ENCODE results near the gene MMUT. TPM values are rescaled to one million over a fixed set of nuclear protein-coding genes. Genes with fewer than 3 reads are reported as not detected.

MMUT gene
- total RNA-seq (2022; extraction: Qiagen RNA extraction): 5.4 to 8.3 TPM (median 6.6 TPM) in 5 replicates

GRCh38 chr6:49462927-49463611, at the start of gene MMUT, which contains the start of gene CENPQ:
MMUT (minus strand) TSS chr6:49463253; CDS start chr6:49459466, 3,787 bp downstream.
CENPQ (plus strand) TSS chr6:49463370; CDS start chr6:49470177, 6,807 bp downstream.

GRCh38 chr6:49499623-49500022, 36.6 kb upstream of the MMUT start, which contains the start of gene GLYATL3:
GLYATL3 (plus strand) TSS chr6:49499923; CDS start chr6:49511991, 12,068 bp downstream.

Other genes with a start within 250 kb of the MMUT start
- gene CENPQ, start 117 bp upstream of the MMUT start, total RNA-seq (2022; extraction: Qiagen RNA extraction): 5.6 to 7.6 TPM (median 7.1 TPM) in 5 replicates
- gene GLYATL3, start 36.7 kb upstream of the MMUT start, total RNA-seq (2022; extraction: Qiagen RNA extraction): not detected in 5 replicates
- 7.8 to 10.1 TPM (median 9.2 TPM) in 5 replicates for gene C6orf141, start 87.4 kb upstream of the MMUT start, total RNA-seq (2022; extraction: Qiagen RNA extraction)
- gene RHAG, start 173.6 kb upstream of the MMUT start, total RNA-seq (2022; extraction: Qiagen RNA extraction): not detected in 5 replicates

All from A549 treated with Hydrocortisone at 1 μM for 4 hours (cell line).